Tongue (tissue), 2 donors: ENCODE data around the gene ARHGAP4. TPM values are rescaled to one million over a fixed set of nuclear protein-coding genes. Genes with fewer than 3 reads are reported as not detected.

ENCODE experiments used
- DNase-seq: peaks from one replicate; pipeline ENCODE4 v3.0.0-alpha.2; 2015
- total RNA-seq: library from RNA; depleted of rRNA; stranded (reverse); fragments of >200 nt; gene quantifications from one replicate; pipeline ENCODE4 v1.2.3, GENCODE V29; 2014

Gene ARHGAP4
- total RNA-seq, 1 donor from 2014 or later = 19.6 TPM

GRCh38 chrX:153963546-153963945 is 37.5 kb upstream of the ARHGAP4 start:
- no peak for DNase-seq

GRCh38 chrX:153961292-153961691 is 35.2 kb upstream of the ARHGAP4 start:
- DNase-seq = no peak

- DNase-seq = no peak
Measured at GRCh38 chrX:153960786-153961185, 34.7 kb upstream of the ARHGAP4 start.

DNA sequence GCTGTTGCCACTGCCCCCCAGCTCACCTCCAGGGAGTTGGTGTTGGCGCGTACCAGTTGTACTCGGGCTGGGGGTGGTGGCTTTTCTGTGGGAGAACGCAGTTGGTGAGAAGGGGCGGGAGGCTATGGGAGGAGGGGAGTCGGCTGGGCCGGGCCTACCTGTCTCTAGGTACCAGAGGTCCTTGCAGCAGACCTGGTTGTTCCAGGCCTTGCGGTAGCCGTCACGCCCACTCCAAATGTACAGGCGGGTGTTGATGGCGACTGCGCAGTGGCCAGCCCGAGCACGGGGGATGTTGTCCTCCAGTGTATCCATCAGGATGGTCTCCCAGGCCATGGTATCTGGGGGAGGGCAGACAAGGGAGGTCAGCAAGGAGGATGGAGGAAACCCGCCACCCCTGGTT is 34.0 kb upstream of the ARHGAP4 start:
- no peak for DNase-seq

GRCh38 chrX:153959649-153960048 is 33.6 kb upstream of the ARHGAP4 start:
- DNase-seq = no peak

DNA sequence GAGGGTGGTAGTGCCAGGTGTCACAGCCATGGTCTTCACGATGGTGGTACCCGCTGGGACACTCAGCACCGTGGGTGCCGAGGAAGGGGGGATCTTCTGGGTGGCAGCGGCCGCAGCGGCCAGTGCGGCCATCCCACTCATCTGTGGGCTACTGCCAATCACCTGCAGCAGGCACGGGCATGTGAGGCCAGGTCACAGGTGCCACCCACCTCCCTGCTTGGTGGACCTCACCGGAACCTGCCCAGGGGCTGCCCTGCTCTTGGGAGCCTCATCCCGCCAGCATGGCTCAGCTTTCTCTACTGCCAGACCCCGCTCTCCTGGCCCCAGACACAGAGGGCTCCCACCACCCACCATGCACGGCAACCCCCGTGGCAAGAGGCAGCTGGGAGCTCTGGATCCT is 32.5 kb upstream of the ARHGAP4 start:
- DNase-seq = no peak

DNA sequence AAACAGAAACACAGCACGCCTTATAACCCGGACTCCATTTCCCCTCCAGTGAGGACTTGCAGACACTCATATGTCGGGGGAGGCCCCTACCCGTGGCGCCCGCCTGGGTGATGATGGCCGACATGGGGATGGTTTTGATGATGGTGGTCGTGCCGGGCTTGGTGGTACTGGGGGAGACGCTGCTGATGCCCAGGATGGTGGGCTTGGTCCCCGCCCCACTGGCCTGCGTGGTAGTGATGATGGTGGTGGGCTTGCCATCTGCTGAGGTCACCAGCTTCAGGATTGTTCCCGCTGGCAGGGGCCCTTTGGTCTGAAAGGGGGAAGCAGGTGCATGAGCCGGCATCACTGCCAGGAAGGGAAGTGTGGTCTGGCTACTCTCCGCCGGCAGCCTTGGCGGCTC is 31.2 kb upstream of the ARHGAP4 start:
- no peak for DNase-seq

- DNase-seq = no peak
Measured at GRCh38 chrX:153956044-153956907, 30.2 kb upstream of the ARHGAP4 start.

- no peak for DNase-seq
Measured at GRCh38 chrX:153955228-153955732, 29.2 kb upstream of the ARHGAP4 start.

- no peak for DNase-seq
Measured at GRCh38 chrX:153954558-153955227, 28.6 kb upstream of the ARHGAP4 start.

- no peak for DNase-seq
Measured at GRCh38 chrX:153953892-153954557, 28.0 kb upstream of the ARHGAP4 start.

DNA sequence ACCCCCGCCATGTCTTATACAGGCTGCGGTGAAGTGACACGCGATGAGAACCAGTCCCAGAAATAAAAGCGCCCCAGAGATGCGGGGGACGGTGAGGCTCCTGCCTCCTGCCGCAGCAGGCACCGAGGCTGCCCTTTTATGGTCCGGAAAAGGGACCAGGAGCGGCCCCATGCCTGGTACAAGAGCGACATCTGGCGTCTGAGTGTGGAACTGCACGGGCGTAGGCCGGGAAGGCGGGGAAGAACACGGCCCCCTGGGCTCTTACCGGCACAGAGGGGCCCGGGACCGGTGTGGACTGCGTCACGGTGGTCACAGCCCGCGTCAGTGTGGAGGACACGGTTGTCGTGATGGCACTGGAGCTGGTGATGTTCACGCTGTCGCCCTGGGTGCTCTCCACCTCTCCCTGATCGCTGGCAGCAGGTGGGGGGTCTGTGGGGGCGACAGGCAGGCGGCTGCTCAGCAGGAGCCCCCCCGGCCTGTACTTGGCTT is 27.3 kb upstream of the ARHGAP4 start:
- DNase-seq = peak; percentile 80

GRCh38 chrX:153952373-153953026 is 26.4 kb upstream of the ARHGAP4 start:
- DNase-seq = no peak

- DNase-seq = no peak
Measured at GRCh38 chrX:153951683-153952372, 25.8 kb upstream of the ARHGAP4 start.

GRCh38 chrX:153950127-153950526 is 24.1 kb upstream of the ARHGAP4 start:
- DNase-seq = no peak

GRCh38 chrX:153948847-153949805 is 23.1 kb upstream of the ARHGAP4 start:
- no peak for DNase-seq

GRCh38 chrX:153948002-153948466 is 22.0 kb upstream of the ARHGAP4 start:
- no peak for DNase-seq

DNA sequence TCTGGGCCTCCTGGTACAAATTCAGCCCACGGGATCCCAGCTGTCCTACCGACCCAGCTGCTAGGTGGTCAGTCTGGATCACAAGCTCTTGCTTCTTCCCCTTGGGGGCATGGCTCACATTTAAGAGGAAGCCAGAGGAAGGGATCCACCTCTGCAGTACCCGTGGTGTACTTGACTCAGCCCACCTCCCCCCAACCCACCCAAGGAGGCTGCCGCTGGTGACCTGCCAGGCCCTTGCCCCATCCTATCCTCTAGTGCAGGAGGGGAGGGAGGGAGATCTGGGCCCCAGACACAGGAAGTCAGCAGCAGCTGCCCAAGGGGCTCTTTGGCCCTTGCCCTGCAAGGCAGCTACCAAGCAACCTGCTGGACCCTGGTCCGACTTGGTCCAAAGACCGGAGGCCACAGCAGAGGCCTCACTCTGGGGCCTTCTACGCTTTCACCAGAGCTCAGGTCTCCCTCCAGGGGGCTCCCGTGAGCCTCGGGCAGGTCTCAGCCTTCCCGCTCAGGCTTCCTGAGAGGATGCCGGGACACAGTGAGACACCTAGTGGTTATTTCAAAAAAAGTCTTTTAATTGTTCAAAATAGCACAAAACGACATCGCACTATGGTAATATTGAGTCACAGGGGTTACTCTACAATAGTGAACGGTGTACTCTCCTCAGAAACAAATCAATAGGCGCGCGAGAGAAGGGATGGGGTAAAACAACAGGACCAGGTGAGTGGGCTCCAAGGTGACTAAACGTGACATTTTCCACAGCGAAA is 21.1 kb upstream of the ARHGAP4 start:
- peak; percentile 74 for DNase-seq
